ENCODE results near the gene FMNL2. TPM values are rescaled to one million over a fixed set of nuclear protein-coding genes. Genes with fewer than 3 reads are reported as not detected.
"Not testable (repeated sequence)": the region's sequence is repeated elsewhere in the genome, so short reads cannot be mapped to it uniquely, and the experiment has no call there.

Gene FMNL2
- polyA plus RNA-seq, 4 donors, result 7.0 to 23.3 (median 8.7) TPM

DNA sequence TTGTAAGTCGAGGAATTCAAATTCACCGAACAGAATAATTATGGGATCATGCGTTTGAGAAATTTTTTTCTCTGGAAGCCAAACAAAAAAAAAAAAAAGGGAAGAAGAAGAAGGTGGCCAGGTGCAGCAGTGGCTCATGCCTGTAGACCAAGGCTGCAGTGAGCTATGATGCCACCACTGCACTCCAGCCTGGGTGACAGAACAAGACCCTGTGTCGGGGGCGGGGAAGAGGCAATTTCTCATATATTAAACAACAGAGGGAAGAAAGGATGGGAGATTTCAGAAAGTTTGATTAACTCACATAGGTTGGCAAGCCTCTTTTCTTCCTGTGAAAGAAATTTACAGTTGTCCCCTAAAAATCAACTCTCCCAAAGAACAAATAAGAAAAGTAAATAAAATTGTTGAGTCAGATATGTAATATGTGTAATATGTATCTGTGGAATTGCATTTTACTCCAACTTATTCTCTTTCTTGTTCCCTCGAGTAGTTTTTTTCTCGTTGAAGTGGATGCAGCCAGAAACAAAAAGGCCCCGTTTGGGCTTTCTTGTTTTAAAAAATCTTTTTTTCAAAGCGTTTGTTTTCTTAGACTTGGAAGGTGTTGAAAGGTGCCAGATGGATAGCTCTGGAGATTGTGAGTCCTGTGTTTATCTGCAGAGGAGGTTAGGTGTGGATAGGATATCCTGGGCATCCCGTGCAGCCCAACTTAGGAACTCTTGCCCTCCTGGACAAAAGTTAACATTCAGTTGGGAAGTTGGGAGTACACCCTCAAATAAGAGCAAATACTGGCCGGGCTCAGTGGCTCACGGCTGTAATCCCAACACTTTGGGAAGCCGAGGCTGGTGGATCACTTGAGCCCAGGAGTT lies 25.4 kb upstream of the FMNL2 start:
- H3K4me1 ChIP-seq (ENCODE audit: control insufficient read depth in 3 of 3, insufficient read depth in 2 of 3, low read depth in 1 of 3, low read length in 2 of 3), result no peaks in the 10 kb centered on the region
- no peak overlapping the region for H3K27ac ChIP-seq (ENCODE audit: low read depth in 1 of 3, low read length in 2 of 3)
- FAIRE-seq, result no peak
- DNase-seq, result no peak
- no peaks in the 10 kb centered on the region for H3K36me3 ChIP-seq (ENCODE audit: control insufficient read depth in 3 of 3, insufficient read depth in 2 of 3, low read depth in 1 of 3, low read length in 3 of 3)
- H3K27me3 ChIP-seq (ENCODE audit: control insufficient read depth in 3 of 3, insufficient read depth in 3 of 3, low read length in 3 of 3), result no peaks in the 10 kb centered on the region
- no peak overlapping the region for H3K4me3 ChIP-seq (ENCODE audit: low read depth in 1 of 3, low read length in 3 of 3)
- no peaks in the 10 kb centered on the region for H3K9me3 ChIP-seq (ENCODE audit: control insufficient read depth in 2 of 2, insufficient read depth in 1 of 2, low read depth in 1 of 2, low read length in 1 of 2)
- WGBS, 3 donors, result 74 to 75% (median 74%) methylated on average over 13 of the region's 13 CpGs

- Histone ChIP-seq H3K4me1 (ENCODE audit: control insufficient read depth in 3 of 3, insufficient read depth in 2 of 3, low read depth in 1 of 3, low read length in 2 of 3) (no peaks in the 10 kb centered on the region), H3K27me3 (ENCODE audit: control insufficient read depth in 3 of 3, insufficient read depth in 3 of 3, low read length in 3 of 3) (no peaks in the 10 kb centered on the region), H3K27ac (ENCODE audit: low read depth in 1 of 3, low read length in 2 of 3) (no peak overlapping the region), H3K4me3 (ENCODE audit: low read depth in 1 of 3, low read length in 3 of 3) (no peak overlapping the region), H3K9me3 (ENCODE audit: control insufficient read depth in 2 of 2, insufficient read depth in 1 of 2, low read depth in 1 of 2, low read length in 1 of 2) (peaks cover 0 to 2% of the 10 kb centered on the region in 2 donors), H3K36me3 (ENCODE audit: control insufficient read depth in 3 of 3, insufficient read depth in 2 of 3, low read depth in 1 of 3, low read length in 3 of 3) (no peaks in the 10 kb centered on the region)
- WGBS, 3 donors, result 81 to 84% (median 83%) methylated on average over 3 of the region's 3 CpGs
- no peak for FAIRE-seq
- DNase-seq, result no peak
Measured at GRCh38 chr2:152319822-152320570, 15.0 kb upstream of the FMNL2 start.

- Histone ChIP-seq H3K27me3 (ENCODE audit: control insufficient read depth in 3 of 3, insufficient read depth in 3 of 3, low read length in 3 of 3) (no peaks in the 10 kb centered on the region), H3K36me3 (ENCODE audit: control insufficient read depth in 3 of 3, insufficient read depth in 2 of 3, low read depth in 1 of 3, low read length in 3 of 3) (no peaks in the 10 kb centered on the region), H3K27ac (ENCODE audit: low read depth in 1 of 3, low read length in 2 of 3) (no peak overlapping the region), H3K9me3 (ENCODE audit: control insufficient read depth in 2 of 2, insufficient read depth in 1 of 2, low read depth in 1 of 2, low read length in 1 of 2) (no peaks in the 10 kb centered on the region), H3K4me1 (ENCODE audit: control insufficient read depth in 3 of 3, insufficient read depth in 2 of 3, low read depth in 1 of 3, low read length in 2 of 3) (no peaks in the 10 kb centered on the region), H3K4me3 (ENCODE audit: low read depth in 1 of 3, low read length in 3 of 3) (no peak overlapping the region)
- DNase-seq, result no peak
- 91 to 97% (median 93%) methylated on average over 5 of the region's 5 CpGs for WGBS, 3 donors
- no peak for FAIRE-seq
Measured at GRCh38 chr2:152320814-152321213, 14.2 kb upstream of the FMNL2 start.

DNA sequence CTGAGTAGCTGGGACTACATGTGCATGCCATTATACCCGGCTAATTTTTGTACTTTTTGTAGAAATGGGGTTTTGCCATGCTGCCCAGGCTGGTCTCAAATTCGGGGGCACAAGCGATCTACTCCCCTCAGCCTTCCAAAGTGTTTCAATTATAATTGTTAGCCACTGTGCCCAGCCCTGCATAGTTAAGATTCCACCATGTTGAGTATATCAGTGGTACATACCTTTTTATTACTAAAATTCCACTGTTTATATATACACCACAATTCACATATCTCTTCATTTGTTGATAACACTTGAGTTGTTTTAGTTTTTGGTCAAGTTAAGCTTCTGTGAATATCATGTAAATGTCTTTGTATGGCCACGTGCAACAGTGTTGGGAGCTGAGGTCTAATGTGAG lies 12.8 kb upstream of the FMNL2 start:
- Histone ChIP-seq H3K36me3 (ENCODE audit: control insufficient read depth in 3 of 3, insufficient read depth in 2 of 3, low read depth in 1 of 3, low read length in 3 of 3) (no peaks in the 10 kb centered on the region), H3K4me1 (ENCODE audit: control insufficient read depth in 3 of 3, insufficient read depth in 2 of 3, low read depth in 1 of 3, low read length in 2 of 3) (no peaks in the 10 kb centered on the region), H3K27me3 (ENCODE audit: control insufficient read depth in 3 of 3, insufficient read depth in 3 of 3, low read length in 3 of 3) (no peaks in the 10 kb centered on the region), H3K4me3 (ENCODE audit: low read depth in 1 of 3, low read length in 3 of 3) (no peak overlapping the region), H3K27ac (ENCODE audit: low read depth in 1 of 3, low read length in 2 of 3) (no peak overlapping the region), H3K9me3 (ENCODE audit: control insufficient read depth in 2 of 2, insufficient read depth in 1 of 2, low read depth in 1 of 2, low read length in 1 of 2) (no peaks in the 10 kb centered on the region)
- DNase-seq (no peak), FAIRE-seq (no peak)
- WGBS, 3 donors, result 86 to 87% (median 86%) methylated on average over 4 of the region's 4 CpGs

- not testable (repeated sequence) for H3K9me3 ChIP-seq (ENCODE audit: control insufficient read depth in 2 of 2, insufficient read depth in 1 of 2, low read depth in 1 of 2, low read length in 1 of 2); H3K36me3 ChIP-seq (ENCODE audit: control insufficient read depth in 3 of 3, insufficient read depth in 2 of 3, low read depth in 1 of 3, low read length in 3 of 3); H3K27me3 ChIP-seq (ENCODE audit: control insufficient read depth in 3 of 3, insufficient read depth in 3 of 3, low read length in 3 of 3); DNase-seq; FAIRE-seq; H3K4me3 ChIP-seq (ENCODE audit: low read depth in 1 of 3, low read length in 3 of 3); H3K27ac ChIP-seq (ENCODE audit: low read depth in 1 of 3, low read length in 2 of 3); H3K4me1 ChIP-seq (ENCODE audit: control insufficient read depth in 3 of 3, insufficient read depth in 2 of 3, low read depth in 1 of 3, low read length in 2 of 3)
- 89 to 94% (median 93%) methylated on average over 5 of the region's 5 CpGs for WGBS, 3 donors
Measured at GRCh38 chr2:152325126-152325525, 9.8 kb upstream of the FMNL2 start.

- H3K4me3 ChIP-seq (ENCODE audit: low read depth in 1 of 3, low read length in 3 of 3), result no peak overlapping the region
- no peak for DNase-seq
- H3K27me3 ChIP-seq (ENCODE audit: control insufficient read depth in 3 of 3, insufficient read depth in 3 of 3, low read length in 3 of 3), result no peaks in the 10 kb centered on the region
- 95 to 96% (median 95%) methylated on average over 3 of the region's 3 CpGs for WGBS, 3 donors
- no peaks in the 10 kb centered on the region for H3K4me1 ChIP-seq (ENCODE audit: control insufficient read depth in 3 of 3, insufficient read depth in 2 of 3, low read depth in 1 of 3, low read length in 2 of 3)
- no peaks in the 10 kb centered on the region for H3K36me3 ChIP-seq (ENCODE audit: control insufficient read depth in 3 of 3, insufficient read depth in 2 of 3, low read depth in 1 of 3, low read length in 3 of 3)
- FAIRE-seq, result no peak
- no peaks in the 10 kb centered on the region for H3K9me3 ChIP-seq (ENCODE audit: control insufficient read depth in 2 of 2, insufficient read depth in 1 of 2, low read depth in 1 of 2, low read length in 1 of 2)
- no peak overlapping the region for H3K27ac ChIP-seq (ENCODE audit: low read depth in 1 of 3, low read length in 2 of 3)
Measured at GRCh38 chr2:152326710-152327109, 8.3 kb upstream of the FMNL2 start.

GRCh38 chr2:152328013-152328412 lies 7.0 kb upstream of the FMNL2 start:
- H3K36me3 ChIP-seq (ENCODE audit: control insufficient read depth in 3 of 3, insufficient read depth in 2 of 3, low read depth in 1 of 3, low read length in 3 of 3), result no peaks in the 10 kb centered on the region
- WGBS, 3 donors, result 86 to 92% (median 87%) methylated on average over 2 of the region's 2 CpGs
- DNase-seq, result no peak
- H3K27ac ChIP-seq (ENCODE audit: low read depth in 1 of 3, low read length in 2 of 3), result no peak overlapping the region
- H3K27me3 ChIP-seq (ENCODE audit: control insufficient read depth in 3 of 3, insufficient read depth in 3 of 3, low read length in 3 of 3), result no peaks in the 10 kb centered on the region
- no peak for FAIRE-seq
- H3K4me1 ChIP-seq (ENCODE audit: control insufficient read depth in 3 of 3, insufficient read depth in 2 of 3, low read depth in 1 of 3, low read length in 2 of 3), result no peaks in the 10 kb centered on the region
- H3K4me3 ChIP-seq (ENCODE audit: low read depth in 1 of 3, low read length in 3 of 3), result no peak overlapping the region
- H3K9me3 ChIP-seq (ENCODE audit: control insufficient read depth in 2 of 2, insufficient read depth in 1 of 2, low read depth in 1 of 2, low read length in 1 of 2), result no peaks in the 10 kb centered on the region

DNA sequence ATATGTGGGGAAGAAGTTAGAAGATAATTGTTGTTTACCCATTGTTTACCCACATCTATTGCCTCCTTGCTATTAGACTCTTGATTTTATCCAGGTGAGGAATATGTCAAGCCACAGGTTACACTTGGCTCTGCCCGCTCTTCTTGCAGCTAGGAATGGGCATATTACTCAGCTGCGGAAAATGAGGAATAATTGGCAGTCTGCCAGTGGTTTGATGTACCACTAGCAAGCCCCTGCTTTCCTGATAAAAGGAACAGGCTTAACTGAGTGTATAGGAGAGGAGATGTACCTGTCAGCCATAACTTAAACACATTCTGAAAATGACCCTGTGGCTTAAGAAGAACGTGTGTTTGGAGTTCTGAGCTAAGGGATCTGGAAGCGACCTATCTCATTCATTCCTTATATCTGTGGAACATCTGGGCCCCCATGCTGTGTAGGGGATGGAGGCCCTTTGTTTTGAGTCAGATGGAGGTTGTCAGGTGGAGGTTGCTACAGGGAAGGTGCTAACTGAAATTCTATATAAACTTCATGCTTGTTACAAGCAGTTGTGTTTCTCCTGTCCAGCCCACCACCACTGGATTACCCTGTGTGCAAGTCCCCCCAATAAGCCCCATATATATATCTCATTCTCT lies 4.6 kb upstream of the FMNL2 start:
- WGBS, 3 donors, result 79 to 84% (median 79%) methylated on average over 4 of the region's 4 CpGs
- H3K27ac ChIP-seq (ENCODE audit: low read depth in 1 of 3, low read length in 2 of 3), result no peak overlapping the region
- no peak for FAIRE-seq

More for the DNA sequence above, 4.6 kb upstream of the FMNL2 start:
- no peak overlapping the region for H3K4me3 ChIP-seq (ENCODE audit: low read depth in 1 of 3, low read length in 3 of 3)
- H3K4me1 ChIP-seq (ENCODE audit: control insufficient read depth in 3 of 3, insufficient read depth in 2 of 3, low read depth in 1 of 3, low read length in 2 of 3), result no peaks in the 10 kb centered on the region
- no peaks in the 10 kb centered on the region for H3K27me3 ChIP-seq (ENCODE audit: control insufficient read depth in 3 of 3, insufficient read depth in 3 of 3, low read length in 3 of 3)
- H3K36me3 ChIP-seq (ENCODE audit: control insufficient read depth in 3 of 3, insufficient read depth in 2 of 3, low read depth in 1 of 3, low read length in 3 of 3), result no peaks in the 10 kb centered on the region
- H3K9me3 ChIP-seq (ENCODE audit: control insufficient read depth in 2 of 2, insufficient read depth in 1 of 2, low read depth in 1 of 2, low read length in 1 of 2), result no peaks in the 10 kb centered on the region
- DNase-seq, result no peak
